Measurements from ENCODE around the gene PICK1.

PICK1 gene

GRCh38 chr22:38056969-38057891 is at the start of gene PICK1:
Gene PICK1 (plus strand): TSS chr22:38057404. CDS start chr22:38057810, 406 bp downstream.
- DNase-seq (peak; percentile 87), ATAC-seq (peak; percentile 79)

- ATAC-seq (peak; percentile 14), DNase-seq (no peak)
Observed at GRCh38 chr22:38009000-38009806, 48.0 kb upstream of the PICK1 start.

- ATAC-seq = no peak
- DNase-seq = no peak
Observed at GRCh38 chr22:38012604-38013072, 44.6 kb upstream of the PICK1 start.

- ATAC-seq (no peak), DNase-seq (no peak)
Observed at GRCh38 chr22:38014083-38014482, 43.1 kb upstream of the PICK1 start.

- DNase-seq (no peak), ATAC-seq (no peak)
Observed at GRCh38 chr22:38016182-38017151, 40.7 kb upstream of the PICK1 start.

- ATAC-seq (no peak), DNase-seq (no peak)
Observed at GRCh38 chr22:38017272-38017920, 39.8 kb upstream of the PICK1 start.

GRCh38 chr22:38017939-38018885 is 39.0 kb upstream of the PICK1 start:
- ATAC-seq (no peak), DNase-seq (no peak)

- DNase-seq (no peak), ATAC-seq (no peak)
Observed at GRCh38 chr22:38018938-38019827, 38.0 kb upstream of the PICK1 start.

GRCh38 chr22:38021206-38021605 is 36.0 kb upstream of the PICK1 start:
- ATAC-seq = no peak
- DNase-seq = no peak

- DNase-seq (no peak), ATAC-seq (no peak)
Observed at GRCh38 chr22:38023045-38023444, 34.2 kb upstream of the PICK1 start.

GRCh38 chr22:38025514-38025913 is 31.7 kb upstream of the PICK1 start:
- DNase-seq = no peak
- ATAC-seq = no peak

- ATAC-seq (no peak), DNase-seq (no peak)
Observed at GRCh38 chr22:38026130-38027111, 30.8 kb upstream of the PICK1 start.

- no peak for ATAC-seq
- DNase-seq = no peak
Observed at GRCh38 chr22:38027487-38027886, 29.7 kb upstream of the PICK1 start.

GRCh38 chr22:38028344-38029130 is 28.7 kb upstream of the PICK1 start:
- ATAC-seq (no peak), DNase-seq (no peak)

GRCh38 chr22:38029370-38029769 is 27.8 kb upstream of the PICK1 start:
- no peak for ATAC-seq
- no peak for DNase-seq

GRCh38 chr22:38029901-38030300 is 27.3 kb upstream of the PICK1 start:
- ATAC-seq (no peak), DNase-seq (no peak)

Data from stimulated activated naive CD8-positive, alpha-beta T cell treated with anti-CD3 and anti-CD28 coated beads, Interleukin-15, Interleukin-2, amounts not matched to agents 100 U/mL and 50 U/mL, for 24 hours (primary cell).